ENCODE results near the gene MAGI1.

The MAGI1 gene

DNA sequence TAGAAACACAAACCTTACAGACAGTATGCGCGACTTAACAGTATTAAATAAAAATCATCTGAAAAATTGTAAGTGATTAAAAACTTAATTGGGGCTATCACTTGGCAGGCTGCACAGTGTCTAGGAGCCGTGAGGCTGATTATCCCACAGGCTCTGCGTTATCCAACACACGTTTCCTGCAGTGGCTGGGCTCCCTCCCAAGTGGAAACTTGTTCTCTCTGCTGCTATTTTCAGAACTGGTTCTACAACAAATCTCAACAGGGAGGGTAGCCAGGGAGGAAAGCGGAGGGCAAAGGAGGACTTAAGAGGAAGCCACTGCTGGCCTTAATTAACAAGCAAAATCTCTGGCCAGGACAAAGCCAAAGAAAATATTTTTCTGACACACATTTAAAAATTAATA, 555.2 kb downstream of the MAGI1 start:
- Mint-ChIP-seq H3K4me3 (no peak overlapping the region), H3K4me1 (ENCODE audit: low read depth) (no peaks in the 10 kb centered on the region), H3K9me3 (ENCODE audit: low read depth) (no peaks in the 10 kb centered on the region), H3K27me3 (no peaks in the 10 kb centered on the region), H3K36me3 (no peaks in the 10 kb centered on the region), H3K27ac (no peak overlapping the region)

DNA sequence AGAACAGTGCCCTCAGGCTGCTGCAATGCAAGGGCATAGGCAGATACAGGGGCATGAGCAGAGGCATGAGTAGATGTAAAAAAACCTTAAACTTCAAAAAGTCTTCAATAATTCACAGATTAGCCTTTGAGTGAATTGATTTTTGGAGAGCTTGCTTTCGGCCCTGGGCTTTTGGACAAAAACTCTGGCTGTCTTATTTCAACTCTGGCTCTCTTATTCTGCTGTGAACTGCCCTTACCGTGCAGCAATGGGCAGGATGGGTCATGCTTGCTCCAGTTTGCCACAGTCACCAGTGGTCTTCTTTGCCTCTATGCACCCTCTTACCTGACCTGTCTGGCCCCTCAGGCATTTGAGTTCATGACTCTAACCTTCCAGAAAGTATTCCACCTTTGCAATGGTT, 555.7 kb downstream of the MAGI1 start:
- no peaks in the 10 kb centered on the region for H3K36me3 Mint-ChIP-seq
- no peaks in the 10 kb centered on the region for H3K4me1 Mint-ChIP-seq (ENCODE audit: low read depth)
- no peaks in the 10 kb centered on the region for H3K27me3 Mint-ChIP-seq
- no peaks in the 10 kb centered on the region for H3K9me3 Mint-ChIP-seq (ENCODE audit: low read depth)
- no peak overlapping the region for H3K4me3 Mint-ChIP-seq
- no peak overlapping the region for H3K27ac Mint-ChIP-seq

DNA sequence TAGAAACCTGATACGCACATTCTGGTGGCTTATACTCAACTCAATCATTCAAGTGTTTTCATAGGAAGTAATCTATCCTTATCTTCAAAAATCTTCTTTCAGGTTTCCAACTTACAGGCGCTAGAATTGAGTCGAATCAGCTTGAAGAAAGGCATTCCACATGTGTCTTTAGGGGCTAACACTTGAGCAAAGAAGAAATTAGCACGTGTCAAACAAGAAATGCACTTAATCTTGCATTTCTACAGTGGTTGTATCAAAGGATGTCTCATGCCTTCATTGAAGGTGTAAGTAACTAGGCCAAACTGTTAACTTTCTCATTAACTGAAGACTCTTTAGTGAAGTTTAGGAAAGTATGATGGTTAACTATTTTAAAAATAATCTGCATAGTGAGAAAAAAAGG, 557.6 kb downstream of the MAGI1 start:
- Mint-ChIP-seq H3K9me3 (ENCODE audit: low read depth) (no peaks in the 10 kb centered on the region), H3K4me3 (no peak overlapping the region), H3K4me1 (ENCODE audit: low read depth) (no peaks in the 10 kb centered on the region), H3K36me3 (no peaks in the 10 kb centered on the region), H3K27ac (no peak overlapping the region), H3K27me3 (no peaks in the 10 kb centered on the region)

- H3K4me1 Mint-ChIP-seq (ENCODE audit: low read depth), result no peaks in the 10 kb centered on the region
- no peaks in the 10 kb centered on the region for H3K27me3 Mint-ChIP-seq
- H3K27ac Mint-ChIP-seq, result no peak overlapping the region
- H3K9me3 Mint-ChIP-seq (ENCODE audit: low read depth), result no peaks in the 10 kb centered on the region
- no peak overlapping the region for H3K4me3 Mint-ChIP-seq
- no peaks in the 10 kb centered on the region for H3K36me3 Mint-ChIP-seq
Measured at GRCh38 chr3:65479990-65480389, 558.7 kb downstream of the MAGI1 start.

- no peaks in the 10 kb centered on the region for H3K9me3 Mint-ChIP-seq (ENCODE audit: low read depth)
Measured at GRCh38 chr3:65478551-65479500, 559.9 kb downstream of the MAGI1 start.

GRCh38 chr3:65473736-65474135, 565.0 kb downstream of the MAGI1 start:
- Mint-ChIP-seq H3K4me1 (ENCODE audit: low read depth) (no peaks in the 10 kb centered on the region), H3K27ac (no peak overlapping the region), H3K9me3 (ENCODE audit: low read depth) (no peaks in the 10 kb centered on the region), H3K36me3 (no peaks in the 10 kb centered on the region), H3K27me3 (no peaks in the 10 kb centered on the region), H3K4me3 (no peak overlapping the region)

More at GRCh38 chr3:65478551-65479500, 559.9 kb downstream of the MAGI1 start:
- Mint-ChIP-seq H3K27ac (no peak overlapping the region), H3K36me3 (no peaks in the 10 kb centered on the region), H3K27me3 (no peaks in the 10 kb centered on the region), H3K4me3 (no peak overlapping the region), H3K4me1 (ENCODE audit: low read depth) (no peaks in the 10 kb centered on the region)

- Mint-ChIP-seq H3K36me3 (no peaks in the 10 kb centered on the region), H3K4me1 (ENCODE audit: low read depth) (no peaks in the 10 kb centered on the region), H3K9me3 (ENCODE audit: low read depth) (peaks cover 7% of the 10 kb centered on the region), H3K27me3 (no peaks in the 10 kb centered on the region), H3K27ac (no peak overlapping the region), H3K4me3 (no peak overlapping the region)
Measured at GRCh38 chr3:65472501-65472900, 566.2 kb downstream of the MAGI1 start.

- Mint-ChIP-seq H3K27me3 (peaks cover 1% of the 10 kb centered on the region), H3K36me3 (no peaks in the 10 kb centered on the region), H3K9me3 (ENCODE audit: low read depth) (peaks cover 11% of the 10 kb centered on the region), H3K4me3 (no peak overlapping the region), H3K27ac (no peak overlapping the region), H3K4me1 (ENCODE audit: low read depth) (no peaks in the 10 kb centered on the region)
Measured at GRCh38 chr3:65466300-65466988, 572.3 kb downstream of the MAGI1 start.

GRCh38 chr3:65449841-65450428, 588.8 kb downstream of the MAGI1 start:
- Mint-ChIP-seq H3K27me3 (no peaks in the 10 kb centered on the region), H3K27ac (no peak overlapping the region), H3K4me3 (no peak overlapping the region), H3K4me1 (ENCODE audit: low read depth) (no peaks in the 10 kb centered on the region), H3K9me3 (ENCODE audit: low read depth) (peaks cover 8% of the 10 kb centered on the region), H3K36me3 (no peaks in the 10 kb centered on the region)

DNA sequence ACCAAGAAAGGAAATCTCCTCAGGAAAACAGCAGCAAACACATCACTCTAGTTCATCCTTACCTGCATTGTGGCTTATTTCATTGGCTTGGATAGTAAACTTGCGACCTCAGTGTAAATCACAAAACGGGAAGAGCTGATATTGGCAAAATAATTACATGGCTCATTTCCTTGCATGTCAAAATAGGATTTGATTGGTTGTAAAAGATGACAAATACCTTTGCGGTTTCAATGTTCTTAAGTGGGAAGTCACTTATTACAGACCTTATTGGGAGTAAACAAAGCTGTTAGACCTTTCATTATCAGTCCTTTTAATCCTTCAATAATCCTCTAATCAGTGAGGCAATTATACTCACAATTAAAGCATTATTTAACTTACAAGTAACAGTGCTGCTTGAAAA, 590.6 kb downstream of the MAGI1 start:
- Mint-ChIP-seq H3K4me3 (no peak overlapping the region), H3K4me1 (ENCODE audit: low read depth) (no peaks in the 10 kb centered on the region), H3K9me3 (ENCODE audit: low read depth) (peaks cover 8% of the 10 kb centered on the region), H3K27ac (no peak overlapping the region), H3K27me3 (no peaks in the 10 kb centered on the region), H3K36me3 (no peaks in the 10 kb centered on the region)

DNA sequence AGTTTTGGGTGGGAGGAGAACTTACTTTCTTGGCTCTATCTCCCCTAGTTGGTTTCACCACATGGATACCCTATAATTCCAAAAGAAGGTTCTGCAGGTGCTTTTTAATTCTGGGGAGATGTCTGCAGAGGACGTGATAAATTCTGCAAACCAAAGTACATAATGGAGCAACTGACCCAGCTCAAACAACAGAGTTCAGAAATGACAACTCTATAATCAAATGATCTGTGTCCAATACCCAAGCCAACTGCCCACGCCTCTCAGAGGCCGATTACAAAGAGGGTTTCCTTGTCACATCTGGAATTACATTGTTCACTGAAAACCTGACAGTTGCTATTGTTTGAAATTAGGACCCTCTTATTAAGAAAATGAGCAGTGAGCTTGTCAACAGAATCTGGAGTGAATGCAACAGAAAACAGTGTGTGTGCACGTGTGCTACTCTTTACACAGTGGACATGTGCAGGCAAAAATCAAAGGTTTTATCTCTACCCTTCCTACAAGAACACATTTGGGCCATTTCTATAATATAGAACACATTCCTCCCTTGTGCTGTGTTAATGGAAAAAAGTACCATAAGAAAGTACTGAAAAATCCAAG, 593.0 kb downstream of the MAGI1 start:
- Mint-ChIP-seq H3K27ac (no peak overlapping the region), H3K9me3 (ENCODE audit: low read depth) (peaks cover 5% of the 10 kb centered on the region), H3K4me3 (no peak overlapping the region), H3K27me3 (no peaks in the 10 kb centered on the region), H3K36me3 (no peaks in the 10 kb centered on the region), H3K4me1 (ENCODE audit: low read depth) (no peaks in the 10 kb centered on the region)

GRCh38 chr3:65444447-65444815, 594.3 kb downstream of the MAGI1 start:
- Mint-ChIP-seq H3K27ac (no peak overlapping the region), H3K9me3 (ENCODE audit: low read depth) (peaks cover 5% of the 10 kb centered on the region), H3K27me3 (no peaks in the 10 kb centered on the region), H3K4me1 (ENCODE audit: low read depth) (no peaks in the 10 kb centered on the region), H3K36me3 (no peaks in the 10 kb centered on the region), H3K4me3 (no peak overlapping the region)

- H3K36me3 Mint-ChIP-seq, result no peaks in the 10 kb centered on the region
- H3K4me1 Mint-ChIP-seq (ENCODE audit: low read depth), result no peaks in the 10 kb centered on the region
Measured at GRCh38 chr3:65443739-65444446, 594.8 kb downstream of the MAGI1 start.

GRCh38 chr3:65439641-65440284, 599.0 kb downstream of the MAGI1 start:
- no peak overlapping the region for H3K27ac Mint-ChIP-seq
- no peaks in the 10 kb centered on the region for H3K4me1 Mint-ChIP-seq (ENCODE audit: low read depth)
- no peaks in the 10 kb centered on the region for H3K27me3 Mint-ChIP-seq
- H3K36me3 Mint-ChIP-seq, result no peaks in the 10 kb centered on the region
- H3K9me3 Mint-ChIP-seq (ENCODE audit: low read depth), result no peaks in the 10 kb centered on the region
- no peak overlapping the region for H3K4me3 Mint-ChIP-seq

More at GRCh38 chr3:65443739-65444446, 594.8 kb downstream of the MAGI1 start:
- Mint-ChIP-seq H3K27me3 (no peaks in the 10 kb centered on the region), H3K9me3 (ENCODE audit: low read depth) (peaks cover 5% of the 10 kb centered on the region), H3K4me3 (no peak overlapping the region), H3K27ac (no peak overlapping the region)
